ENCODE measurements around the gene WWTR1. TPM values are rescaled to one million over a fixed set of nuclear protein-coding genes. Genes with fewer than 3 reads are reported as not detected.

WWTR1 gene
- total RNA-seq, 2 donors from 2014 or later, result 6.8 to 35.8 TPM

DNA sequence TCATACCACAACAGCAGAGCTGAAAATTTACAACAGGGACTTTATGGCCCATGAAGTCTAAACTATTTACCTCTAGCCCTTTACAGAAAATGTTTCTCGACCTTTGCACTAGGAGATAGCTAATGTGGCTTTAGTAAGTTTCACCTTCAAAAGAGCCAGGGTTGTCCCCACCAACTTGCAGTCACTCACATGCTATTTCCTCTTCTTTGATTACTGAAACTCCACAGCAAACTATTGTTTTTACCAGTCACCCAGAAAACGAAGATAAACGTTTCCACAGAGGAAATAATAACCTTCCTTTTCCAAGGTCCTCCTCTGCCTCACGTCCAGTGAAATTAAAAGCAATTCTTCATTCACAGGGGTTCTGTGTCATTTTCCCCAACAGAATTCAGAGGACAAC lies 48.2 kb downstream of the WWTR1 start:
- Histone ChIP-seq H3K36me3 (no peaks in the 10 kb centered on the region), H3K27me3 (no peaks in the 10 kb centered on the region), H3K9ac (ENCODE audit: low read depth in 2 of 2, low read length in 2 of 2) (no peak overlapping the region), H3K4me1 (no peaks in the 10 kb centered on the region), H3K9me3 (no peaks in the 10 kb centered on the region), H3K27ac (no peak overlapping the region), H3K4me3 (no peak overlapping the region)
- TF ChIP-seq, protein P1, sequence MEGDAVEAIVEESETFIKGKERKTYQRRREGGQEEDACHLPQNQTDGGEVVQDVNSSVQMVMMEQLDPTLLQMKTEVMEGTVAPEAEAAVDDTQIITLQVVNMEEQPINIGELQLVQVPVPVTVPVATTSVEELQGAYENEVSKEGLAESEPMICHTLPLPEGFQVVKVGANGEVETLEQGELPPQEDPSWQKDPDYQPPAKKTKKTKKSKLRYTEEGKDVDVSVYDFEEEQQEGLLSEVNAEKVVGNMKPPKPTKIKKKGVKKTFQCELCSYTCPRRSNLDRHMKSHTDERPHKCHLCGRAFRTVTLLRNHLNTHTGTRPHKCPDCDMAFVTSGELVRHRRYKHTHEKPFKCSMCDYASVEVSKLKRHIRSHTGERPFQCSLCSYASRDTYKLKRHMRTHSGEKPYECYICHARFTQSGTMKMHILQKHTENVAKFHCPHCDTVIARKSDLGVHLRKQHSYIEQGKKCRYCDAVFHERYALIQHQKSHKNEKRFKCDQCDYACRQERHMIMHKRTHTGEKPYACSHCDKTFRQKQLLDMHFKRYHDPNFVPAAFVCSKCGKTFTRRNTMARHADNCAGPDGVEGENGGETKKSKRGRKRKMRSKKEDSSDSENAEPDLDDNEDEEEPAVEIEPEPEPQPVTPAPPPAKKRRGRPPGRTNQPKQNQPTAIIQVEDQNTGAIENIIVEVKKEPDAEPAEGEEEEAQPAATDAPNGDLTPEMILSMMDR (IDR thresholded peaks at IDR 0.05), result no peak
- DNase-seq, result no peak
- intact Hi-C loops (cut with DNase I), result no loop called here

DNA sequence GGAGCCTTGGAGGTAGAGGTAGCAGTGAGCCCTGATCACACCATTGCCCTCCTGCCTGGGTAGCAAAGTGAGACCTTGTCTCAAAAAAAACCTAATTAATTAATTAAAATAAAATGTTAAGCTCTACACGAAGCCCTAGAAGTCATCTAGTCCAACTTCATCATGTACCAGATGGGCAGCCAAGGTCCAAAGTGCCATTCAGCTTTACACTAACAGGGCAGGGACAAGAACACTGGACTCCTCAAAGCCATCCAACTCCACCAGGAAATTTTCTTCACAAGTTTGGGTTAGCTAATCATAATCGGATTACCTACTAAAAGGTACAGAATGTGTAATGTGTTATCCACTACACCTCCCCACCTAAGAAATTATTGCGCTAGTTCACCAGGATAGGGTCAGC lies 48.8 kb downstream of the WWTR1 start:
- DNase-seq, result no peak
- no peaks in the 10 kb centered on the region for H3K4me1 ChIP-seq
- no peak overlapping the region for H3K9ac ChIP-seq (ENCODE audit: low read depth in 2 of 2, low read length in 2 of 2)
- H3K4me3 ChIP-seq, result no peak overlapping the region
- TF ChIP-seq, protein P1 (IDR thresholded peaks at IDR 0.05), result no peak
- H3K27me3 ChIP-seq, result no peaks in the 10 kb centered on the region
- no peaks in the 10 kb centered on the region for H3K9me3 ChIP-seq
- H3K27ac ChIP-seq, result no peak overlapping the region
- intact Hi-C loops (cut with DNase I), result no loop called here
- no peaks in the 10 kb centered on the region for H3K36me3 ChIP-seq

DNA sequence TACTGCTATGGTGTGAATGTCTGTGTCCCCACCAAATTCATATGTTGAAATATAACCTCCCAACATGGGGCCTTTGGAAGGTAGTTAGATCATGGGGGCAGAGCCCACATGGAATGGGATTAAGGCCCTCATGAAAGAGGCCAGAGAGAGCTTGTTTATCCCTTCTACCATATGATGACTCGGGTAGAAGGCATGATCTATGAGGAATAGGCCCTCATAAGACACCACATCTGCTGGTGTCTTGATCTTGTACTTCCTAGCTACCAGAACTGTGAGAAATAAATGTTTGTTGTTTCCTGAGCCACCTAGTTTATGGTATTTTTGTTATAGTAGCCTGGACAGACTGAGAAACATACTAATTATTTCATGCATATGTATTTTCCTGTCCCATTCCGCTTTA lies 51.9 kb downstream of the WWTR1 start:
- no peak overlapping the region for H3K4me3 ChIP-seq
- no peaks in the 10 kb centered on the region for H3K27me3 ChIP-seq
- no peak overlapping the region for H3K9ac ChIP-seq (ENCODE audit: low read depth in 2 of 2, low read length in 2 of 2)
- H3K9me3 ChIP-seq, result no peaks in the 10 kb centered on the region
- H3K36me3 ChIP-seq, result no peaks in the 10 kb centered on the region
- TF ChIP-seq, protein P1 (IDR thresholded peaks at IDR 0.05), result no peak
- intact Hi-C loops (cut with DNase I), result no loop called here
- DNase-seq, result no peak
- no peak overlapping the region for H3K27ac ChIP-seq
- no peaks in the 10 kb centered on the region for H3K4me1 ChIP-seq

DNA sequence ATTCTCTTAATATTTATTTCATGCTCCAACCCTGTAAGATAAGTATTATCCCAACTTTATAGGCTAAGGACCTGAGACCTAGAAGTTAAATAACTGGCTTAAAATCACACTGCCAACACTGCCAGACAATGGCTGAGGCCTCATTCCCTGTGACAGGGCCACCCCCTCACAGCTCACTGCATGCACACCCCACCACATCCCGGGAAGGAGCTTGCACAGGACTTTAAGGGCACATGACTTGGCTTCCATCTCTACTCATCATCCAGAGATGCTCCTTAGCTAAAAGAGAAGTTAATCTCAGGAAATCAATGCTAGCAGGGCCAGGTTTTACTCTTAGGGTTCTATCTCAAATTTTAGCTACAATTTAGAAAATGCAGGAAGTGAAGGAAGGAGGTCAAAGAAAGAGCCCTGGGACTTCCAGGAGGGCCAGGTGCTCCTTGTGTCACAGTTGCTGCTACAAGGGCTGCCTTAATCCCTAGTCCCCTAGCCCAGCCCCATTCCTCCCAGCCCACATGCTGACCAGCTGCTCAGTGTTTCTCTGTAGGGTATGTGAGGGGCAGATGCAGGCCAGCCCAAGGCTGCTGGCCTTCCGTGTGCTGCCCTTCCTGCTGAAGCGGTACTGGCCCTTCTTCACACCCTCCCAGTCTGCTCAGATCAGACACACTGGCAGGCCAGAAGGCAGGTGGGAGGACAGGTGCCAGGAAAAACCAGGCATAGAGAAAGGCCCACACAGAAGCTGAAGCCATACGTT lies 53.5 kb downstream of the WWTR1 start:
- intact Hi-C loops (cut with DNase I), result no loop called here
- Histone ChIP-seq H3K27ac (no peak overlapping the region), H3K36me3 (no peaks in the 10 kb centered on the region)

DNA sequence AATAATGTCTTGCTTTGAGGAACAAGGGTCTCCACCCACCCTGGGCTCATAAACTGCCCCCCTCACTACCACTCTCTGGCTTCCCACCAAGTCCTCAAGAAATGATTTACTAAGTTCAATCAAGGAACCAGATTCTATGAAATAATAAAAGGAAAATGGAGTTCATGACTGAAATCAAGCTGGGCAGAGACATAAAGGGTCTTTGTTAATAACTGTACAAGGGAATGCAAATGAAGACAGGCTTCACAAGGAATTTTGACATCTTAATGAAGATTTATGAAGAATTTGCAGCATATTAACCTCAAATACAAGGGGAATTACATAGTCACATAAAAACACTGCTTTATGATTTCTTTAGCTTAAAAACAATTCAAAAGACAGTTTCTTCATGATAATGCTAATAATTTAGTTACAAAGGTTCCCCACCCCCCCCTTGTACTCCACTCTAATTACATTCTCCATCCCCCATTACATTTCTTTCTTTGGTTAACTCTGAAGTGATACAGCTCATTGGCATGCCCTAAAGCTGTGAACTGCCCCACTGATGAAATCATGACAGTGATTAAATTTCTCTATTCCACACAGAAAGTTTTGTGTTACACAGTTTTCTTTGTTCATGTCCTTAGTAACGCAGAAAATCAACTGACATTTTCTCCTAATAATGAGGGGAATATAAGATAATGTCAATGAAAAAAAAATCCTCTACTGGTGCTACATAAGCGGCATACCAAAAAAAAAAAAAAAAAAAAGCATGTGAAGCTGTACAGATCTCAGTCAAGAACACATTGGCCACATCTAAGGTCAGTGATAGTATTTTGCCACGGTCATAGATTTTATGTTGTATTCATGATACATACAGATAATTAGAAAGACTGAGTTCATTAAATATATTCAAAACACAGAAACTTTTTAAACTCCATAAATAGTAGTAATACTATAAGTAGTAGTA lies 54.4 kb downstream of the WWTR1 start:
- no peak overlapping the region for H3K27ac ChIP-seq
- no peaks in the 10 kb centered on the region for H3K9me3 ChIP-seq
- intact Hi-C loops (cut with DNase I), result no loop called here
- TF ChIP-seq, protein P1 (IDR thresholded peaks at IDR 0.05), result no peak
- no peak for DNase-seq
- no peaks in the 10 kb centered on the region for H3K27me3 ChIP-seq
- no peaks in the 10 kb centered on the region for H3K36me3 ChIP-seq
- no peak overlapping the region for H3K9ac ChIP-seq (ENCODE audit: low read depth in 2 of 2, low read length in 2 of 2)
- H3K4me1 ChIP-seq, result no peaks in the 10 kb centered on the region
- no peak overlapping the region for H3K4me3 ChIP-seq

More for the DNA sequence above, 53.5 kb downstream of the WWTR1 start:
- no peaks in the 10 kb centered on the region for H3K9me3 ChIP-seq
- no peak overlapping the region for H3K4me3 ChIP-seq
- TF ChIP-seq, protein P1 (IDR thresholded peaks at IDR 0.05), result no peak
- no peak overlapping the region for H3K9ac ChIP-seq (ENCODE audit: low read depth in 2 of 2, low read length in 2 of 2)
- no peaks in the 10 kb centered on the region for H3K27me3 ChIP-seq
- no peaks in the 10 kb centered on the region for H3K4me1 ChIP-seq
- DNase-seq, result no peak

Data from colonic mucosa (tissue), 4 donors.